GM18861 (cell line): Measurements from ENCODE around the gene NDOR1.
"Not testable (repeated sequence)": the region's sequence is repeated elsewhere in the genome, so short reads cannot be mapped to it uniquely, and the experiment has no call there.

Source experiments
- ATAC-seq: cut with Tn5 transposase; IDR thresholded peaks from one replicate; pipeline ENCODE4 v1.9.1; 2021; ENCODE audit not compliant: unreplicated experiment

Gene NDOR1

DNA sequence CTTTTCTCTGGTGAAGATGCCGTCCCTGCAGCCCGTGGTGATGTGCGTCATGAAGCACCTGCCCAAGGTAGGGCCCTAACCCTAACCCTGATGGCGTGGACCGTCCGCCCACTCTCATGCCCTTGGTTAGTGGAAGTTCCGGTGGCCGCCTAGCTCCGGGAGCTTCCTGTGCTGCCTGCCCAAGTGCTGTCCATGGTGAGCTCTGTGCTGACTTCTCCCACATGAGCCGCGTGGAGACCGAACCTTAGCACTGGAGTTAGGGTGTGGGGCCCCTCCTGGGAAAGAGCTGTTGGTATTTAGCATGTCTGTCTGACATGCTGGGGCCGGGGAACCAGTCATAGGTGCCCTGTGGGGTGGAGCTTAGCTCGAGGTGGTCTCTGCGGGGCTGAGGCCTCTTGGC is 50.9 kb downstream of the NDOR1 start:
- no peak for ATAC-seq

DNA sequence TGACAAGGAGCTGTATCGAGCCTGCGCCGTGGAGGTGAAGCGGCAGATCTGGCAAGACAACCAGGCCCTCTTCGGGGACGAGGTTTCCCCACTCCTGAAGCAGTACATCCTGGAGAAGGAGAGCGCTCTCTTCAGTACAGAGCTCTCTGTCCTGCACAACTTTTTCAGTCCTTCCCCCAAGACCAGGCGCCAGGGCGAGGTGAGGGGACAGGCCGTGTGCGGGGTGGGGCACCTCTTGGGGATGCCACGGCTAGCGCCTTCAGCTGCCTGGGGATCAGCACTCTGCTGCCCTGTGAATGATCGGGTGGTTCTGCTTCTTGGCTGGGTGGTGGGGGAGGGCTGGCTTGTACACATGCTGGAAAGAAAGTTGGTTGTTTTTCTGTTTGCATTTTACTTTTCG is 51.4 kb downstream of the NDOR1 start:
- ATAC-seq, result no peak

DNA sequence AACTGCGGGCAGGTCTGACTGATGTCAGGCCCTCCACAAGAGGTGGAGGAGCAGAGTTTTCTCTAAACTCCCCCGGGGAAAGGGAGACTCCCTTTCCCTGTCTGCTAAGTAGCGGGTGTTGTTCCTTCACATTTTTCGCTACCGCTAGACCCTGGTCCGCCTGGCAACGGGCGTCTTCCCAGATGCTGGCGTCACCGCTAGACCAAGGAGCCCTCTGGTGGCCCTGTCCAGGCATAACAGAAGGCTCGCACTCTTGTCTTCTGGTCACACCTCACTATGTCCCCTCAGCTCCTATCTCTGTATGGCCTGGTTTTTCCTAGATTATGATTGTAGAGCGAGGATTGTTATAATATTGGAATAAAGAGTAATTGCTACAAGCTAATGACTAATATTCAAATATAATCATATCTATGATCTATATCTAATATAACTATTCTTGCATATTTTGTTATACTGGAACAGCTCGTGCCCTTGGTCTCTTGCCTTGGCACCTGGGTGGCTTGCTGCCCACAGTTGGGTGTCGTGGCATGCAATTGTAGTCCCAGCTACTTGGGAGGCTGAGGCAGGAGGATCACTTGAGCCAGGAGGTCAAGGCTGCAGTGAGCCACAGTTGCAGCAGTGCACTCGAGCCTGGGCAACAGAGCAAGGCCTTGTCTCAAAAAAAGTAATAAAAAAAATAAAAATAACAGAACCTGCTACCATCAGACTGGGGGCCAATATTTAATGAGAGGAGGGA is 56.8 kb downstream of the NDOR1 start:
- not testable (repeated sequence) for ATAC-seq

DNA sequence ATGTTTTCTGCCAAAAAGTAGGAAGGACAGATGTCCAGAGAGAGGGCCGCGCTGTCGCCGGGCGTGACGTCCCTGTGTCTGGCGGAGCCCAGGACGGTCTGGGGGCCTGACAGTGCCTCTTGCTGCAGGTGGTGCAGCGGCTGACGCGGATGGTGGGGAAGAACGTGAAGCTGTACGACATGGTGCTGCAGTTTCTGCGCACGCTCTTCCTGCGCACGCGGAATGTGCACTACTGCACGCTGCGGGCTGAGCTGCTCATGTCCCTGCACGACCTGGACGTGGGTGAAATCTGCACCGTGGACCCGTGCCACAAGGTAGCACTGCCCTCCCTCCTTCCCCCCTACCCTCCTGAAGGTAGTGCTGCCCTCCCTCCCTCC is 57.4 kb downstream of the NDOR1 start:
- ATAC-seq, result no peak

DNA sequence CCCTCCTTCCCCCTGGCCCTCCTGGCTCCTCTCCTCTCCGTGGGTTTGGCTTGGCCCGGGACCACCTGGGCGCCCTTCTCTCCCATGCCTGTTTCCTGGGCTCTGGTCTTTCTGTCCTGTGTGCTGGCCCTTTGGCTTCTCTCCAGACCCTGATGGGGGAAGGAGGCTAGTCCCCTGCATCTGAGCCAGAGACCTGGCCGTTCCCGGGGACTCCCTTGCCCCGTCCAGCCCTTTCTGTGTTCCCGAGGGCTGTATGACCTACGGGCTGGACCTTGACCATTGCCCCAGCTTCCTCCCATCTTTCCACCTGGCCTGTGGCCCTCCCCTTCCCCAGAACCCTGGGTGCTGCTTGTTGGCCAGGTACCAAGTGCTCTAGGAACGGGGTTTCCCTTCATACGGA is 58.0 kb downstream of the NDOR1 start:
- ATAC-seq, result no peak

DNA sequence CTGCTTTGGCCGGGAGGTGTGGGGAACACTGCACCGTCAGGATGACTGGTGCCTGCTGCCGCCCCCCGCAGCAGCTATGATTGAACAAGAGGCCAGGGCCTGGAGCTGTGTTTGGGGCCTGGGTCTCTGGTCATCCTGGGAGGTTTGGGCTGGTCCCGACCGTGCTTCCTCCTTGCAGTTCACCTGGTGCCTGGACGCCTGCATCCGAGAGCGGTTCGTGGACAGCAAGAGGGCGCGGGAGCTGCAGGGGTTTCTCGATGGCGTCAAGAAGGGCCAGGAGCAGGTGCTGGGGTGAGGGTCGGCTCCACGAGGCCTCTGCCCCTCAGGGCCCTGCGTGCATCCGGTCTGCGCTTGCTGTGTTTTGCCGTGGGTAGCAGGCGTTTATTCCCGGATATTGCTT is 58.6 kb downstream of the NDOR1 start:
- no peak for ATAC-seq

DNA sequence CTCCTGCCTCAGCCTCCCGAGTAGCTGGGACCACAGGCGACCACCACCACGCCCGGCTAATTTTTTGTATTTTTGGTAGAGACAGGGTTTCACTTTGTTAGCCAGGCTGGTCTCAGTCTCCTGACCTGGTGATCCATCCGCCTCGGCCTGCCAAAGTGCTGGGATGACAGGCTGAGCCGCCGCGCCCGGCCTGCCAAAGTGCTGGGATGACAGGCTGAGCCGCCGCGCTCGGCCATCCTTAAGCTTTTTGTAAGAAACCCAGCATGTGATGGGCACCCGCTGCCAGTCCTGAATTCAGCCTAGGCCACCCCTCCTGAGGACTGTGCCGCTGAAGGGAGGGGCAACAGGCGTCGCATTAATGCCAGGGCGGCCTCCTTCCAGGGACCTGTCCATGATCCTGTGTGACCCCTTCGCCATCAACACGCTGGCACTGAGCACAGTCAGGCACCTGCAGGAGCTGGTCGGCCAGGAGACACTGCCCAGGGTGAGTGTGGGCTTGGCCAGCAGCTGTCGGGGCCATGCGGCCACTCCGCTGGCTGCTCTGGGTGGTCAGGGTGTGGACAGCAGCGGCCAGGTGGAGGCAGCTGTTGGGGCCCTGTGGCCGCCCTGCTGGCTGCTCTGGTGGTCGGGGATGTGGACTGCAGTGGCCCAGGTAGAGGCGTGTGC is 60.1 kb downstream of the NDOR1 start:
- ATAC-seq, result no peak

DNA sequence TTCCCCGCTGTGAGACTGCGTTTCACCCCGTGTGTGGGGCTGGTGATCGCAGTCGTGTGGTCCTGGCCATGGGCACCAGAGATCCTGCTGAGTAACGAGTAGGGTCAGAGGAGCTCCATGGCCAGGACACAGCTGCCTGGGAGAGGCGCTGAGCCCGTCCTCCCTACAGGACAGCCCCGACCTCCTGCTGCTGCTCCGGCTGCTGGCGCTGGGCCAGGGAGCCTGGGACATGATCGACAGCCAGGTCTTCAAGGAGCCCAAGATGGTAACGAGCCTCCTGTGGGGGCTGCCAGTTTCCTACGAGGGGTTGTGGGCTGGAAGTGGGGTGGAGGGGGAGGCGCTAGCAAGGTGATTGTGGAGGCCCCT is 60.6 kb downstream of the NDOR1 start:
- no peak for ATAC-seq
